Measurements from ENCODE around the gene RGCC. TPM values are rescaled to one million over a fixed set of nuclear protein-coding genes. Genes with fewer than 3 reads are reported as not detected.
A peak's percentile ranks its signal among the peaks of the same experiment; 100 is the strongest.

The RGCC gene
- polyA plus RNA-seq, 1 donor from 2014 or later: not detected

- Histone ChIP-seq H3K9me3 (ENCODE audit: low read length) (no peaks in the 10 kb centered on the region), H3K4me2 (ENCODE audit: low read length) (peak overlapping the region; percentile 68), H3K79me2 (replicated peaks; ENCODE audit: insufficient read depth, low read length) (no peaks in the 10 kb centered on the region), H3K9ac (ENCODE audit: low read length) (peak overlapping the region; percentile 31), H3K27me3 (ENCODE audit: insufficient read depth, low read depth, low read length) (peaks cover 66% of the 10 kb centered on the region), H3F3A (ENCODE audit: insufficient read depth, low read length, poor library complexity, severe bottlenecking) (no peaks in the 10 kb centered on the region), H3K27ac (ENCODE audit: low read length) (no peak overlapping the region), H3K9me2 (ENCODE audit: insufficient read depth, low read length) (no peaks in the 10 kb centered on the region), H4K20me1 (ENCODE audit: insufficient read depth) (no peaks in the 10 kb centered on the region), H3K4me3 (ENCODE audit: low read length) (peak overlapping the region; percentile 78), H3K36me3 (ENCODE audit: insufficient read depth, low read length) (no peaks in the 10 kb centered on the region), H2AFZ (ENCODE audit: low read depth, low read length) (no peak overlapping the region)
- TF ChIP-seq, protein P1, sequence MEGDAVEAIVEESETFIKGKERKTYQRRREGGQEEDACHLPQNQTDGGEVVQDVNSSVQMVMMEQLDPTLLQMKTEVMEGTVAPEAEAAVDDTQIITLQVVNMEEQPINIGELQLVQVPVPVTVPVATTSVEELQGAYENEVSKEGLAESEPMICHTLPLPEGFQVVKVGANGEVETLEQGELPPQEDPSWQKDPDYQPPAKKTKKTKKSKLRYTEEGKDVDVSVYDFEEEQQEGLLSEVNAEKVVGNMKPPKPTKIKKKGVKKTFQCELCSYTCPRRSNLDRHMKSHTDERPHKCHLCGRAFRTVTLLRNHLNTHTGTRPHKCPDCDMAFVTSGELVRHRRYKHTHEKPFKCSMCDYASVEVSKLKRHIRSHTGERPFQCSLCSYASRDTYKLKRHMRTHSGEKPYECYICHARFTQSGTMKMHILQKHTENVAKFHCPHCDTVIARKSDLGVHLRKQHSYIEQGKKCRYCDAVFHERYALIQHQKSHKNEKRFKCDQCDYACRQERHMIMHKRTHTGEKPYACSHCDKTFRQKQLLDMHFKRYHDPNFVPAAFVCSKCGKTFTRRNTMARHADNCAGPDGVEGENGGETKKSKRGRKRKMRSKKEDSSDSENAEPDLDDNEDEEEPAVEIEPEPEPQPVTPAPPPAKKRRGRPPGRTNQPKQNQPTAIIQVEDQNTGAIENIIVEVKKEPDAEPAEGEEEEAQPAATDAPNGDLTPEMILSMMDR (IDR thresholded peaks at IDR 0.05; ENCODE audit: poor library complexity, severe bottlenecking): no peak
- TF ChIP-seq SMC3 (conservative IDR thresholded peaks at IDR 0.05; ENCODE audit: poor library complexity): no peak
- no peak for TF ChIP-seq TAF1 (IDR thresholded peaks at IDR 0.05; ENCODE audit: low read depth)
- no peak for TF ChIP-seq EP300 (conservative IDR thresholded peaks at IDR 0.05; ENCODE audit: poor library complexity, severe bottlenecking)
- TF ChIP-seq POLR2AphosphoS5 (IDR thresholded peaks at IDR 0.05): no peak
- TF ChIP-seq RAD21 (conservative IDR thresholded peaks at IDR 0.05): no peak
- TF ChIP-seq EZH2 (IDR thresholded peaks at IDR 0.05; ENCODE audit: borderline replicate concordance, insufficient read depth, low read length, poor library complexity, severe bottlenecking): no peak
- no peak for TF ChIP-seq REST (IDR thresholded peaks at IDR 0.05; ENCODE audit: borderline replicate concordance)
Measured at GRCh38 chr13:41458761-41459431, 1.5 kb downstream of the RGCC start.

DNA sequence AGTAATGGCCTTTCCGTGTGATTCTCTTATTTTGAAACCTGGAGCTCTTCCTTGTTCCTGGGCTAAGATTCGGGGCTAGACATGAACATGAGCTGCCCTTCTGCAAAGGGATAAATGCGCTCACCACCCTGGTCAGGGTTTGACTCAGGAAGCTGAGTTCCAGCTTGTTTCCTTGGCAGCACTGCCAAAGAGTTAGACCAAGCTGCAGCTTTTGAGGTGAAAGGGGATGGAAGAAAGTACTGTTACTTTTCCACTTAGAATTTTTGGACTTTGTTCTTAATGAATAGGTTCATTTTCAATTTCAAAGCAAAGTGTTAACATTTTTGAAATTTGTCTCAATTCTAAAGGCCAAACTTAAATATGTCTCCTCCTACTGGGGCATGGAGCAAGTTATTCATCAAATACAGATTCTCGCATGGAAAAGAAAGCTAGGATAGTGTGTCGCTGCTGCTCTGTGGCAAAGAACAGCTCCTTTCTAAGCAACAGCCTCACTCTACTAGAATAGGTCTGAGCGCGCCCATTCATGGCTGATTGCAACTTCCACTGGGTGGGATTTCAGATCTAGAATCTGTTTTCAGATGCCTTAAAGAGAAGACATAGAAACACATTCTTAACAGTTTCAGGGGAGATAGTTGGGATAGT, 2.2 kb downstream of the RGCC start:
- no peaks in the 10 kb centered on the region for H3F3A ChIP-seq (ENCODE audit: insufficient read depth, low read length, poor library complexity, severe bottlenecking)
- no peaks in the 10 kb centered on the region for H3K9me2 ChIP-seq (ENCODE audit: insufficient read depth, low read length)
- H3K79me2 ChIP-seq (replicated peaks; ENCODE audit: insufficient read depth, low read length): no peaks in the 10 kb centered on the region
- H3K9ac ChIP-seq (ENCODE audit: low read length): no peak overlapping the region
- H4K20me1 ChIP-seq (ENCODE audit: insufficient read depth): no peaks in the 10 kb centered on the region
- peaks cover 62% of the 10 kb centered on the region for H3K27me3 ChIP-seq (ENCODE audit: insufficient read depth, low read depth, low read length)
- no peaks in the 10 kb centered on the region for H3K9me3 ChIP-seq (ENCODE audit: low read length)
- H3K36me3 ChIP-seq (ENCODE audit: insufficient read depth, low read length): no peaks in the 10 kb centered on the region
- H3K27ac ChIP-seq (ENCODE audit: low read length): no peak overlapping the region
- TF ChIP-seq TAF1 (IDR thresholded peaks at IDR 0.05; ENCODE audit: low read depth) (no peak), EZH2 (IDR thresholded peaks at IDR 0.05; ENCODE audit: borderline replicate concordance, insufficient read depth, low read length, poor library complexity, severe bottlenecking) (no peak), EP300 (conservative IDR thresholded peaks at IDR 0.05; ENCODE audit: poor library complexity, severe bottlenecking) (no peak), MXI1 (conservative IDR thresholded peaks at IDR 0.05; ENCODE audit: poor library complexity, severe bottlenecking) (no peak)
- TF ChIP-seq, protein P1 (IDR thresholded peaks at IDR 0.05; ENCODE audit: poor library complexity, severe bottlenecking): no peak
- H3K4me2 ChIP-seq (ENCODE audit: low read length): no peak overlapping the region
- no peak overlapping the region for H2AFZ ChIP-seq (ENCODE audit: low read depth, low read length)
- H3K4me3 ChIP-seq (ENCODE audit: low read length): no peak overlapping the region
